ENCODE results near the gene JAG1. TPM values are rescaled to one million over a fixed set of nuclear protein-coding genes. Genes with fewer than 3 reads are reported as not detected.

The JAG1 gene
- total RNA-seq, 2 donors from 2014 or later: 66.5 to 102 TPM

- Histone ChIP-seq H3K36me3 (no peaks in the 10 kb centered on the region), H3K4me1 (peaks cover 8% of the 10 kb centered on the region), H3K4me3 (no peak overlapping the region), H3K27ac (peak overlapping the region; percentile 48), H3K27me3 (no peaks in the 10 kb centered on the region), H3K9me3 (no peaks in the 10 kb centered on the region), H3K9ac (ENCODE audit: low read depth in 2 of 2, low read length in 2 of 2) (no peak overlapping the region)
- TF ChIP-seq CTCF (IDR thresholded peaks at IDR 0.05): no peak
- intact Hi-C loops (cut with DNase I): no loop called here
- DNase-seq: no peak
These were observed 44.9 kb upstream of the JAG1 start for GRCh38 chr20:10718661-10719060.

- peak overlapping the region; percentile 41 for H3K27ac ChIP-seq
- no peak overlapping the region for H3K9ac ChIP-seq (ENCODE audit: low read depth in 2 of 2, low read length in 2 of 2)
- no peak for DNase-seq
- intact Hi-C loops (cut with DNase I): no loop called here
- no peaks in the 10 kb centered on the region for H3K36me3 ChIP-seq
- H3K9me3 ChIP-seq: no peaks in the 10 kb centered on the region
- no peaks in the 10 kb centered on the region for H3K27me3 ChIP-seq
- TF ChIP-seq CTCF (IDR thresholded peaks at IDR 0.05): no peak
- peaks cover 8% of the 10 kb centered on the region for H3K4me1 ChIP-seq
- no peak overlapping the region for H3K4me3 ChIP-seq
These were observed 43.1 kb upstream of the JAG1 start for GRCh38 chr20:10716855-10717254.

- no peaks in the 10 kb centered on the region for H3K36me3 ChIP-seq
- H3K9ac ChIP-seq (ENCODE audit: low read depth in 2 of 2, low read length in 2 of 2): no peak overlapping the region
- intact Hi-C loops (cut with DNase I): no loop called here
- H3K27ac ChIP-seq: no peak overlapping the region
- no peak overlapping the region for H3K4me3 ChIP-seq
- H3K9me3 ChIP-seq: no peaks in the 10 kb centered on the region
- no peaks in the 10 kb centered on the region for H3K27me3 ChIP-seq
- no peaks in the 10 kb centered on the region for H3K4me1 ChIP-seq
- DNase-seq: no peak
- no peak for TF ChIP-seq CTCF (IDR thresholded peaks at IDR 0.05)
These were observed 41.2 kb upstream of the JAG1 start for GRCh38 chr20:10715035-10715434.

- Histone ChIP-seq H3K4me3 (no peak overlapping the region), H3K9me3 (no peaks in the 10 kb centered on the region), H3K27ac (no peak overlapping the region), H3K9ac (ENCODE audit: low read depth in 2 of 2, low read length in 2 of 2) (no peak overlapping the region), H3K36me3 (no peaks in the 10 kb centered on the region), H3K4me1 (no peaks in the 10 kb centered on the region), H3K27me3 (no peaks in the 10 kb centered on the region)
- intact Hi-C loops (cut with DNase I): no loop called here
- no peak for DNase-seq
- no peak for TF ChIP-seq CTCF (IDR thresholded peaks at IDR 0.05)
These were observed 40.6 kb upstream of the JAG1 start for GRCh38 chr20:10714236-10714975.

GRCh38 chr20:10713161-10713560 lies 39.4 kb upstream of the JAG1 start:
- H3K27ac ChIP-seq: no peak overlapping the region
- H3K9ac ChIP-seq (ENCODE audit: low read depth in 2 of 2, low read length in 2 of 2): no peak overlapping the region
- no peaks in the 10 kb centered on the region for H3K4me1 ChIP-seq
- no peak for DNase-seq
- TF ChIP-seq CTCF (IDR thresholded peaks at IDR 0.05): no peak
- H3K9me3 ChIP-seq: no peaks in the 10 kb centered on the region
- intact Hi-C loops (cut with DNase I): no loop called here
- no peak overlapping the region for H3K4me3 ChIP-seq
- H3K27me3 ChIP-seq: no peaks in the 10 kb centered on the region
- H3K36me3 ChIP-seq: no peaks in the 10 kb centered on the region

Measured in colonic mucosa (tissue), 4 donors.